ENCODE data around the gene MYO1C.

GRCh38 chr17:1420981-1421380 is 71.5 kb downstream of the MYO1C start:
- TF ChIP-seq ZFP30 (CRISPR knock-in tag; IDR thresholded peaks at IDR 0.05) (no peak), ISL1 (CRISPR knock-in tag; IDR thresholded peaks at IDR 0.05) (no peak), ZC3H10 (CRISPR knock-in tag; IDR thresholded peaks at IDR 0.05) (no peak), PPARA (CRISPR knock-in tag; IDR thresholded peaks at IDR 0.05; ENCODE audit: borderline replicate concordance) (no peak)
- TF ChIP-seq, protein P1, sequence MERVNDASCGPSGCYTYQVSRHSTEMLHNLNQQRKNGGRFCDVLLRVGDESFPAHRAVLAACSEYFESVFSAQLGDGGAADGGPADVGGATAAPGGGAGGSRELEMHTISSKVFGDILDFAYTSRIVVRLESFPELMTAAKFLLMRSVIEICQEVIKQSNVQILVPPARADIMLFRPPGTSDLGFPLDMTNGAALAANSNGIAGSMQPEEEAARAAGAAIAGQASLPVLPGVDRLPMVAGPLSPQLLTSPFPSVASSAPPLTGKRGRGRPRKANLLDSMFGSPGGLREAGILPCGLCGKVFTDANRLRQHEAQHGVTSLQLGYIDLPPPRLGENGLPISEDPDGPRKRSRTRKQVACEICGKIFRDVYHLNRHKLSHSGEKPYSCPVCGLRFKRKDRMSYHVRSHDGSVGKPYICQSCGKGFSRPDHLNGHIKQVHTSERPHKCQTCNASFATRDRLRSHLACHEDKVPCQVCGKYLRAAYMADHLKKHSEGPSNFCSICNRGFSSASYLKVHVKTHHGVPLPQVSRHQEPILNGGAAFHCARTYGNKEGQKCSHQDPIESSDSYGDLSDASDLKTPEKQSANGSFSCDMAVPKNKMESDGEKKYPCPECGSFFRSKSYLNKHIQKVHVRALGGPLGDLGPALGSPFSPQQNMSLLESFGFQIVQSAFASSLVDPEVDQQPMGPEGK (CRISPR knock-in tag; IDR thresholded peaks at IDR 0.05; ENCODE audit: borderline replicate concordance): no peak

Measured in SK-N-SH treated with all-trans-retinoic acid at 6 μM for 48 hours (cell line).